ENCODE data around the gene MAD1L1. TPM values are rescaled to one million over a fixed set of nuclear protein-coding genes. Genes with fewer than 3 reads are reported as not detected.

Gene MAD1L1
- polyA plus RNA-seq, 1 experiment = 32.0 TPM

GRCh38 chr7:2108501-2109250 is 124.1 kb downstream of the MAD1L1 start:
- H3K4me3 ChIP-seq (ENCODE audit: low read depth, low read length) = no peak overlapping the region
- no peaks in the 10 kb centered on the region for H3K36me3 ChIP-seq (ENCODE audit: control insufficient read depth, insufficient read depth, low read length)
- H3K27me3 ChIP-seq (ENCODE audit: control insufficient read depth, insufficient read depth, low read length) = no peaks in the 10 kb centered on the region
- POLR2A ChIA-PET = no interaction called here
- DNase-seq (ENCODE audit: low read depth) = no peak
- CTCF ChIA-PET = interaction anchor here (0.5 kb wide), 1 partner anchor 312 kb away, joined by 3 read pairs; no protein-coding TSS in a partner anchor
- no peak for TF ChIP-seq CTCF (IDR thresholded peaks at IDR 0.05; ENCODE audit: insufficient read depth, low read depth, low read length)

DNA sequence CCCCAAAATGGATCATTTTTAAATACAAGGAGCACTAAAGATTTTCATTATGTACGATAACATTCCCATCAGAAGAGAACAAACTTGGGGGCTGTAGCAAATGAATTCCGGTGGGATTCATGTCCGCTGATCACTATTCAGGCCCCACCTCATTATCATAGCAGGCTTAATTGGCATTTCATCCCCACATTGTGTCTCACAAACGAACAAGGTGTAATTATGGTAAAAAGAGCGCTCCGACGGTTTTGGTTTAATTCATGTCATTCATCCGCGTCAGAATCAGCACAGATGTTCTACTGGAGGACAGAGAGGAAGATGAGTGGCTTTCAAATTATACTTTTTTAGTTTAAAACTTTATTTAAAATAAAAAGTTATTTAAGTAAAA is 124.7 kb downstream of the MAD1L1 start:
- Histone ChIP-seq H3K27me3 (ENCODE audit: control insufficient read depth, insufficient read depth, low read length) (no peaks in the 10 kb centered on the region), H3K36me3 (ENCODE audit: control insufficient read depth, insufficient read depth, low read length) (no peaks in the 10 kb centered on the region), H3K4me3 (ENCODE audit: low read depth, low read length) (no peak overlapping the region)
- DNase-seq (ENCODE audit: low read depth) = no peak
- TF ChIP-seq CTCF (IDR thresholded peaks at IDR 0.05; ENCODE audit: insufficient read depth, low read depth, low read length) = no peak
- ChIA-PET POLR2A (no interaction called here), CTCF (no interaction called here)

DNA sequence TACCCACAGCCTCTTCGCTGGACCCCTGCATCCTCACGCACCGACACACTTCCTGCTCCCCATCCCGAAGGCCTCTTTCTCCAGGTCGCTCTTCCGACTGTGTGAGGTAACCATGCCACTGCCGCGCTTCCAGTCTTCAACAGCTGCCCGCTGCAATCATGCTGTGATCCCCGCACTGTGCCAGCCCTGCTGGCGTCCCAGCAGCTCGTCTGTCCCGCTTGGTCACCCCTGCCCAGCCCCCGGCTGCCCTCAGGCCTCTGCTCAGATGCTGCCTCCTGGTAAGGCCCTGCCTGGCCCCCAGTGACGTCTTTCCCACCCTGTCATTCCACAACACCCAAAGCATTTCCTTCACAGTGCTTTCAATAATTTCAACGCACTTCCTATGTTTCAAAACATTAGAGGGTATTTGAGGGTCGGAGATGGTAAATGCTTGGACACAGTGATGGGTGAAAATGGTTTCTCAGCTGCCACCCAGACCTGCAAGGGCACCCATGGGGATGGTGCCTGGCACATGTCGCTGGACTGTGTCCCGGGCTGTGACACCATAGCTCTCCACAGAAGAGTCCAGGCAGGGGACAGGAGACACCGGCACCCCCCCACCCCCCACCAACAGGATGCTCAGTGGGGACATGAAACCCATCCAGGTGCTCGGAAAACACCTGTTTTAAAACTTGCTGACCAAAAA is 125.2 kb downstream of the MAD1L1 start:
- Histone ChIP-seq H3K36me3 (ENCODE audit: control insufficient read depth, insufficient read depth, low read length) (no peaks in the 10 kb centered on the region), H3K4me3 (ENCODE audit: low read depth, low read length) (no peak overlapping the region), H3K27me3 (ENCODE audit: control insufficient read depth, insufficient read depth, low read length) (no peaks in the 10 kb centered on the region)
- no peak for TF ChIP-seq CTCF (IDR thresholded peaks at IDR 0.05; ENCODE audit: insufficient read depth, low read depth, low read length)
- CTCF ChIA-PET = no interaction called here
- DNase-seq (ENCODE audit: low read depth) = no peak
- POLR2A ChIA-PET = no interaction called here

DNA sequence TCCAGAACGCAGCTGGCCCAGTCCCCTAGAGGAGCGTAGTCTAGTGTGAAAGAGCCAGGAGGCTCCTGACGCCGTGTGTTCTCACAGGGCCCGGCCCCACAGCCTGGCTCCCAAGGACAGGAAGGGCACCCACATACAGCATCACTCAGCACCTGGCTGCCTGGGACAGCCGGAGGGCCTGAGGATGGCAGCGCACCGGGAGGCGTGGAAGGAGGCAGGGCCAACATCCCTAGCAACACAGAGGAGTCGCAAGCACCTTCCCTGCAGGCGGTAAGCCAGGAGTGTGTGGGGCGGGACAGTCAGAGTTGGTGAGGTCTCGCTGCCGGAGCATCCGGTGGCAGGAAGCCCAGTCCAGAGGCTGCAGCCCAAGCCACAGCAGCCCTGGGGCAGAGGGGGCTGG is 125.8 kb downstream of the MAD1L1 start:
- CTCF ChIA-PET = no interaction called here
- no peak for DNase-seq (ENCODE audit: low read depth)
- POLR2A ChIA-PET = no interaction called here
- no peak for TF ChIP-seq CTCF (IDR thresholded peaks at IDR 0.05; ENCODE audit: insufficient read depth, low read depth, low read length)
- H3K27me3 ChIP-seq (ENCODE audit: control insufficient read depth, insufficient read depth, low read length) = no peaks in the 10 kb centered on the region
- H3K4me3 ChIP-seq (ENCODE audit: low read depth, low read length) = no peak overlapping the region
- no peaks in the 10 kb centered on the region for H3K36me3 ChIP-seq (ENCODE audit: control insufficient read depth, insufficient read depth, low read length)

DNA sequence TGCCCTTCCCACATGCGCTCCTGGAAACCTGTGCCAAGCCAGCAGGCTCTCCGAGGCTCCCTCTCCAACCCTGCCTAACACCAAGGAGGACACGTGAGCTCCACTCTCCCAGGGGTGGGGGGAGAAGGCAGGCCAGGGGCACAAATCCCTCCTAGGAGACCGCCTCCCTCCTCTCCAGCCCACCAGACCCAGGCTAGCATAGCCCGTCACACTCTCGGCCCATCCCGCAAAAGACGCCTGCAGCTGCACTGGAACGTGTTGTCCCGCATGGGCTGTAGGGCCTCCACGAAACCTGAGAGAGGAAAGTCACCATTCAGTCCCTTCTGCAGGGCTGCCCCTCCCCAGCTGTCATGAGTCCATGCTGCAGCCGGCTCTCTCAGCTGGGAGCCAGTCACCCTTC is 126.3 kb downstream of the MAD1L1 start:
- POLR2A ChIA-PET = no interaction called here
- Histone ChIP-seq H3K27me3 (ENCODE audit: control insufficient read depth, insufficient read depth, low read length) (no peaks in the 10 kb centered on the region), H3K36me3 (ENCODE audit: control insufficient read depth, insufficient read depth, low read length) (no peaks in the 10 kb centered on the region), H3K4me3 (ENCODE audit: low read depth, low read length) (no peak overlapping the region)
- TF ChIP-seq CTCF (IDR thresholded peaks at IDR 0.05; ENCODE audit: insufficient read depth, low read depth, low read length) = no peak
- no peak for DNase-seq (ENCODE audit: low read depth)
- CTCF ChIA-PET = no interaction called here
